Stomach smooth muscle (tissue), 2 donors: ENCODE data around the gene JPT2.
"Not testable (repeated sequence)": the region's sequence is repeated elsewhere in the genome, so short reads cannot be mapped to it uniquely, and the experiment has no call there.

Source experiments
- H3K27ac ChIP-seq: one replicate; pipeline ENCODE4 v1.7.0; 2013; ENCODE audit warnings: mild to moderate bottlenecking, low read length, inconsistent platforms
- H3K27me3 ChIP-seq, 2 donors: one replicate each; pipeline ENCODE4 v1.7.0; 2013; ENCODE audit warnings: low read length in 2 of 2; ENCODE audit not compliant: insufficient read depth in 2 of 2, control insufficient read depth in 1 of 2
- H3K36me3 ChIP-seq, 2 donors: one replicate each; pipeline ENCODE4 v1.7.0; 2013; ENCODE audit warnings: low read length in 2 of 2; ENCODE audit not compliant: control insufficient read depth in 2 of 2, insufficient read depth in 2 of 2
- H3K4me1 ChIP-seq: one replicate; pipeline ENCODE4 v1.7.0; 2013; ENCODE audit warnings: low read length; ENCODE audit not compliant: control insufficient read depth, insufficient read depth
- H3K4me3 ChIP-seq, 2 donors: one replicate each; pipeline ENCODE4 v1.7.0; 2013; ENCODE audit warnings: low read length in 2 of 2
- H3K9ac ChIP-seq, 2 donors: one replicate each; pipeline ENCODE4 v1.7.0; 2013; ENCODE audit warnings: low read length in 2 of 2, mild to moderate bottlenecking in 1 of 2
- H3K9me3 ChIP-seq, 2 donors: one replicate each; pipeline ENCODE4 v1.7.0; 2013; ENCODE audit warnings: low read length in 2 of 2; ENCODE audit not compliant: control insufficient read depth in 2 of 2
- donor health status: healthy.
- donor health status: Pancreatic carcinoma.

JPT2 gene

GRCh38 chr16:1719559-1720229 is 41.6 kb downstream of the JPT2 start:
- H3K9ac ChIP-seq, H3K4me3 ChIP-seq, H3K9me3 ChIP-seq, H3K4me1 ChIP-seq, H3K27me3 ChIP-seq, H3K27ac ChIP-seq, H3K36me3 ChIP-seq: not testable (repeated sequence)

GRCh38 chr16:1721372-1721771 is 43.3 kb downstream of the JPT2 start:
- no peak overlapping the region for H3K9ac ChIP-seq
- peaks cover 8% of the 10 kb centered on the region in 2 donors for H3K36me3 ChIP-seq
- no peak overlapping the region for H3K4me3 ChIP-seq
- H3K4me1 ChIP-seq: peaks cover 5% of the 10 kb centered on the region
- H3K9me3 ChIP-seq: no peaks in the 10 kb centered on the region
- no peaks in the 10 kb centered on the region for H3K27me3 ChIP-seq
- H3K27ac ChIP-seq: no peak overlapping the region

- Histone ChIP-seq H3K36me3 (peaks cover 19 to 24% of the 10 kb centered on the region in 2 donors), H3K4me1 (peaks cover 11% of the 10 kb centered on the region), H3K4me3 (no peak overlapping the region), H3K9me3 (no peaks in the 10 kb centered on the region), H3K27me3 (no peaks in the 10 kb centered on the region), H3K9ac (no peak overlapping the region), H3K27ac (no peak overlapping the region)
These were observed 45.5 kb downstream of the JPT2 start for GRCh38 chr16:1723450-1724147.

- H3K4me3 ChIP-seq: no peak overlapping the region
- H3K27ac ChIP-seq: no peak overlapping the region
- H3K36me3 ChIP-seq: peaks cover 19 to 31% of the 10 kb centered on the region in 2 donors
- H3K27me3 ChIP-seq: no peaks in the 10 kb centered on the region
- no peak overlapping the region for H3K9ac ChIP-seq
- H3K9me3 ChIP-seq: no peaks in the 10 kb centered on the region
- peaks cover 11% of the 10 kb centered on the region for H3K4me1 ChIP-seq
These were observed 46.4 kb downstream of the JPT2 start for GRCh38 chr16:1724491-1724890.

- Histone ChIP-seq H3K36me3 (peaks cover 24 to 32% of the 10 kb centered on the region in 2 donors), H3K9ac (no peak overlapping the region), H3K27me3 (no peaks in the 10 kb centered on the region), H3K9me3 (no peaks in the 10 kb centered on the region), H3K4me1 (peaks cover 11% of the 10 kb centered on the region), H3K4me3 (no peak overlapping the region), H3K27ac (no peak overlapping the region)
These were observed 48.8 kb downstream of the JPT2 start for GRCh38 chr16:1726661-1727502.

GRCh38 chr16:1727651-1728624 is 49.9 kb downstream of the JPT2 start:
- Histone ChIP-seq H3K9me3 (no peaks in the 10 kb centered on the region), H3K27me3 (no peaks in the 10 kb centered on the region), H3K36me3 (peaks cover 27 to 39% of the 10 kb centered on the region in 2 donors), H3K27ac (no peak overlapping the region), H3K4me3 (no peak overlapping the region), H3K4me1 (peaks cover 8% of the 10 kb centered on the region), H3K9ac (no peak overlapping the region)

GRCh38 chr16:1729026-1729425 is 50.9 kb downstream of the JPT2 start:
- Histone ChIP-seq H3K36me3 (peaks cover 30 to 49% of the 10 kb centered on the region in 2 donors), H3K27me3 (no peaks in the 10 kb centered on the region), H3K27ac (no peak overlapping the region), H3K4me3 (no peak overlapping the region), H3K4me1 (peaks cover 6% of the 10 kb centered on the region), H3K9me3 (no peaks in the 10 kb centered on the region), H3K9ac (no peak overlapping the region)

GRCh38 chr16:1729445-1729844 is 51.4 kb downstream of the JPT2 start:
- no peak overlapping the region for H3K27ac ChIP-seq
- peaks cover 6% of the 10 kb centered on the region for H3K4me1 ChIP-seq
- no peak overlapping the region for H3K9ac ChIP-seq
- no peak overlapping the region for H3K4me3 ChIP-seq
- no peaks in the 10 kb centered on the region for H3K9me3 ChIP-seq
- H3K36me3 ChIP-seq: peaks cover 32 to 50% of the 10 kb centered on the region in 2 donors
- no peaks in the 10 kb centered on the region for H3K27me3 ChIP-seq

- Histone ChIP-seq H3K27ac (no peak overlapping the region), H3K9me3 (no peaks in the 10 kb centered on the region), H3K4me1 (peaks cover 6% of the 10 kb centered on the region), H3K4me3 (no peak overlapping the region), H3K9ac (no peak overlapping the region), H3K36me3 (peaks cover 34 to 54% of the 10 kb centered on the region in 2 donors), H3K27me3 (no peaks in the 10 kb centered on the region)
These were observed 53.0 kb downstream of the JPT2 start for GRCh38 chr16:1731073-1731472.

GRCh38 chr16:1731603-1732002 is 53.5 kb downstream of the JPT2 start:
- no peak overlapping the region for H3K27ac ChIP-seq
- no peak overlapping the region for H3K4me3 ChIP-seq
- H3K4me1 ChIP-seq: peaks cover 4% of the 10 kb centered on the region
- no peak overlapping the region for H3K9ac ChIP-seq
- no peaks in the 10 kb centered on the region for H3K27me3 ChIP-seq
- H3K9me3 ChIP-seq: no peaks in the 10 kb centered on the region
- peaks cover 32 to 50% of the 10 kb centered on the region in 2 donors for H3K36me3 ChIP-seq
